Measurements from ENCODE around the gene PIK3CD. TPM values are rescaled to one million over a fixed set of nuclear protein-coding genes. Genes with fewer than 3 reads are reported as not detected.

PIK3CD gene
- total and polyA plus RNA-seq, 4 donors: 1.8 to 11.3 (median 3.4) TPM

- Histone ChIP-seq H3K4me1 (ENCODE audit: control insufficient read depth in 4 of 4, insufficient read depth in 4 of 4, low read length in 3 of 4) (peaks cover 0 to 4% (median 1%) of the 10 kb centered on the region in 4 donors), H3K27ac (ENCODE audit: low read depth in 1 of 2, low read length in 2 of 2) (no peak overlapping the region), H3K9ac (ENCODE audit: low read depth in 1 of 2, low read length in 2 of 2) (no peak overlapping the region), H3K27me3 (ENCODE audit: control insufficient read depth in 4 of 4, insufficient read depth in 4 of 4, low read length in 3 of 4) (no peaks in the 10 kb centered on the region), H3K9me3 (ENCODE audit: control insufficient read depth in 4 of 4, low read length in 3 of 4) (no peaks in the 10 kb centered on the region), H3K36me3 (ENCODE audit: control insufficient read depth in 4 of 4, insufficient read depth in 3 of 4, low read depth in 1 of 4, low read length in 3 of 4) (no peaks in the 10 kb centered on the region), H3K4me3 (ENCODE audit: low read depth in 1 of 3, low read length in 3 of 3) (no peak overlapping the region)
- DNase-seq (ENCODE audit: low spot score): no peak
- WGBS: 92% methylated on average over 40 of the region's 40 CpGs
- TF ChIP-seq JUND (IDR thresholded peaks at IDR 0.05): no peak
- TF ChIP-seq TAF1 (conservative IDR thresholded peaks at IDR 0.05): no peak
- no peak for TF ChIP-seq FOXA2 (IDR thresholded peaks at IDR 0.05)
- no peak for TF ChIP-seq MAX (IDR thresholded peaks at IDR 0.05)
- no peak for TF ChIP-seq NR2F2 (IDR thresholded peaks at IDR 0.05)
Observed at GRCh38 chr1:9715536-9716226, 64.2 kb downstream of the PIK3CD start.

DNA sequence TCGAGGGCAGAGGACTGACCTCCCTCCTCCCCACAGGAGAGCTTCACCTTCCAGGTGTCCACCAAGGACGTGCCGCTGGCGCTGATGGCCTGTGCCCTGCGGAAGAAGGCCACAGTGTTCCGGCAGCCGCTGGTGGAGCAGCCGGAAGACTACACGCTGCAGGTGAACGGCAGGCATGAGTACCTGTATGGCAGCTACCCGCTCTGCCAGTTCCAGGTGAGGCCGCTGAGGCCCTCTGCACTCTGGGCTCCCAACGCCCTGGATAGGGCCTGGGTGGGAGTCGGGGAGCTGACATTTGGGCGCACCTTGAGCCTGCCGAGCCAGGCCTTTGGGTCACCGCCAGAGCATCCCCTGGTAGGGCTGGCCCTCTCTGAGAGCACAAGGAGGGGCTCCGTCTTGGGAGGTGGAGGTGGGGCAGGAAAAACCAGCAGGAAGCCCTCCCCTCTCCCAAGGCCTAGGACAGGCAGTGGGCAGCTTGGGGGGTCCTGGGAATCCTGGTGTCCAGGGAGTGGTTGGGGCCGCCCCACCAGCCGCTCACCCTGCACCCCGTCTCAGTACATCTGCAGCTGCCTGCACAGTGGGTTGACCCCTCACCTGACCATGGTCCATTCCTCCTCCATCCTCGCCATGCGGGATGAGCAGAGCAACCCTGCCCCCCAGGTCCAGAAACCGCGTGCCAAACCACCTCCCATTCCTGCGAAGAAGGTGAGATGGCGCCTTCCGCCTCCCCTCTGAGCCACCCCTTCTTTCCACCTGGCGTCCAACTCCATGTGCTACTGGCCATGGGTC lies 65.1 kb downstream of the PIK3CD start:
- TF ChIP-seq FOXA2 (IDR thresholded peaks at IDR 0.05) (no peak), CTCF (IDR thresholded peaks at IDR 0.05; ENCODE audit: low read depth, low read length, missing input control) (no peak), RAD21 (IDR thresholded peaks at IDR 0.05) (no peak), YY1 (IDR thresholded peaks at IDR 0.05) (no peak), HNF4G (IDR thresholded peaks at IDR 0.05) (no peak)
- H3K9ac ChIP-seq (ENCODE audit: low read depth in 1 of 2, low read length in 2 of 2): no peak overlapping the region
- H3K27ac ChIP-seq (ENCODE audit: low read depth in 1 of 2, low read length in 2 of 2): peak overlapping the region; percentile 1 to 32
- H3K4me3 ChIP-seq (ENCODE audit: low read depth in 1 of 3, low read length in 3 of 3): peak overlapping the region in 1 of 3 donors; percentile 1
- peaks cover 0 to 2% (median 0%) of the 10 kb centered on the region in 4 donors for H3K36me3 ChIP-seq (ENCODE audit: control insufficient read depth in 4 of 4, insufficient read depth in 3 of 4, low read depth in 1 of 4, low read length in 3 of 4)
- no peaks in the 10 kb centered on the region for H3K27me3 ChIP-seq (ENCODE audit: control insufficient read depth in 4 of 4, insufficient read depth in 4 of 4, low read length in 3 of 4)
- peaks cover 0 to 4% (median 1%) of the 10 kb centered on the region in 4 donors for H3K4me1 ChIP-seq (ENCODE audit: control insufficient read depth in 4 of 4, insufficient read depth in 4 of 4, low read length in 3 of 4)
- H3K9me3 ChIP-seq (ENCODE audit: control insufficient read depth in 4 of 4, low read length in 3 of 4): no peaks in the 10 kb centered on the region
- no peak for DNase-seq (ENCODE audit: low spot score)
- WGBS: 92% methylated on average over 29 of the region's 29 CpGs

DNA sequence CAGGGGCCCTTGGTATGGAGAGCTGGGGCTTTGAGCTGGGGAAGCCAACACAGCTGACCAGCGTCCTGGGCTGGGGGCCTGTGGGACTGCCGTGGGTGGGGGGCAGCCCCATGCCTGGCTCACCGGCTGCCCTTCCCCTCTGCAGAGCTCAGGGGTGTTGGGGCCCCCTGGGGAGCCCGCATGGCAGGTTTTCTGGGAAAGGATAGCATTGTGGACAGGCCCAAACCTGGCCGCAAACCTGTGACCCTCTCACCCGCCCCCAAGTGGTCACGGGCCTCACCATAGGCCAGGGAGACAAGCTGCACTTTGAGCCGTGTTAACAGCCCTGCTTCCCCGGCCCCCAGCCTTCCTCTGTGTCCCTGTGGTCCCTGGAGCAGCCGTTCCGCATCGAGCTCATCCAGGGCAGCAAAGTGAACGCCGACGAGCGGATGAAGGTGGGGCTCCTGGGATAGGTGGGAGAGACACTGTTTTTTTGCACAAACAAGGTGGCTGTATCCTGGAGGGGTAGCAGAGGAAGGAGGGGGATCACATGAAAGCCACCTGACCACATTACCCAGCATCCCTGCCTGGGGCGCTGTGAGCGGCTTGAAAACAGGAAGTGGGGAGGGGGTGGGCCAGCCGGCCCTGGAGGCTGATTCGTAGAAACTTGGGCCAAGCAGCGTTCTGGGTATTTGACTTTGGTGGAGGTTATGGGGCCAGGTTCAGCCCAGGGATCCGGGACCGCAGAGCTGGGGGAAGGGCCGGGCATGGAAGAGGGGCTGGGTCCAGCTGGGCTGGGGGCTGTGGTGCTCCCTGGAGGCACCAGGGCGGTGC lies 65.9 kb downstream of the PIK3CD start:
- 30% methylated on average over 25 of the region's 25 CpGs for WGBS
- DNase-seq (ENCODE audit: low spot score): peak; percentile 50
- Histone ChIP-seq H3K27ac (ENCODE audit: low read depth in 1 of 2, low read length in 2 of 2) (peak overlapping the region; percentile 1 to 32), H3K9ac (ENCODE audit: low read depth in 1 of 2, low read length in 2 of 2) (peak overlapping the region in 1 of 2 donors; percentile 7), H3K4me3 (ENCODE audit: low read depth in 1 of 3, low read length in 3 of 3) (peak overlapping the region in 1 of 3 donors; percentile 1), H3K27me3 (ENCODE audit: control insufficient read depth in 4 of 4, insufficient read depth in 4 of 4, low read length in 3 of 4) (no peaks in the 10 kb centered on the region), H3K4me1 (ENCODE audit: control insufficient read depth in 4 of 4, insufficient read depth in 4 of 4, low read length in 3 of 4) (peaks cover 0 to 4% (median 1%) of the 10 kb centered on the region in 4 donors), H3K36me3 (ENCODE audit: control insufficient read depth in 4 of 4, insufficient read depth in 3 of 4, low read depth in 1 of 4, low read length in 3 of 4) (peaks cover 0 to 2% (median under 1%) of the 10 kb centered on the region in 4 donors), H3K9me3 (ENCODE audit: control insufficient read depth in 4 of 4, low read length in 3 of 4) (no peaks in the 10 kb centered on the region)
- TF ChIP-seq HNF4A (conservative IDR thresholded peaks at IDR 0.05) (no peak), JUND (IDR thresholded peaks at IDR 0.05) (no peak), FOXA1 (IDR thresholded peaks at IDR 0.05) (no peak), FOXA2 (IDR thresholded peaks at IDR 0.05) (no peak), ZBTB33 (IDR thresholded peaks at IDR 0.05) (no peak), CTCF (IDR thresholded peaks at IDR 0.05; ENCODE audit: low read depth, low read length, missing input control) (no peak), MAX (IDR thresholded peaks at IDR 0.05) (no peak), YY1 (IDR thresholded peaks at IDR 0.05) (no peak), SP1 (IDR thresholded peaks at IDR 0.05) (no peak), HNF4G (IDR thresholded peaks at IDR 0.05) (no peak), EGR1 (IDR thresholded peaks at IDR 0.05; ENCODE audit: low read depth in 2 of 2) (no peak), TAF1 (conservative IDR thresholded peaks at IDR 0.05) (no peak), RAD21 (IDR thresholded peaks at IDR 0.05) (no peak), NR2F2 (IDR thresholded peaks at IDR 0.05) (no peak)
- TF ChIP-seq, protein P1, sequence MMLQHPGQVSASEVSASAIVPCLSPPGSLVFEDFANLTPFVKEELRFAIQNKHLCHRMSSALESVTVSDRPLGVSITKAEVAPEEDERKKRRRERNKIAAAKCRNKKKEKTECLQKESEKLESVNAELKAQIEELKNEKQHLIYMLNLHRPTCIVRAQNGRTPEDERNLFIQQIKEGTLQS (IDR thresholded peaks at IDR 0.05): no peak

All from liver (tissue), 9 donors.